Endothelial cell (in vitro differentiated cells): ENCODE results near the gene PIWIL4. TPM values are rescaled to one million over a fixed set of nuclear protein-coding genes. Genes with fewer than 3 reads are reported as not detected.
A peak's percentile ranks its signal among the peaks of the same experiment; 100 is the strongest.
"Not testable (repeated sequence)": the region's sequence is repeated elsewhere in the genome, so short reads cannot be mapped to it uniquely, and the experiment has no call there.

Source experiments
- DNase-seq: peaks from one replicate; pipeline ENCODE4 v3.0.0; 2021; ENCODE audit warnings: low spot score
- H3K27ac Mint-ChIP-seq: one replicate; pipeline ENCODE4 v1.8.0; 2021; ENCODE audit warnings: mixed read lengths, inconsistent platforms; ENCODE audit not compliant: unreplicated experiment
- H3K27me3 Mint-ChIP-seq: one replicate; pipeline ENCODE4 v1.8.0; 2021; ENCODE audit warnings: mild to moderate bottlenecking, moderate library complexity, mixed read lengths, inconsistent platforms; ENCODE audit not compliant: unreplicated experiment
- H3K36me3 Mint-ChIP-seq: one replicate; pipeline ENCODE4 v1.8.0; 2021; ENCODE audit warnings: mild to moderate bottlenecking, low read depth, mixed read lengths, inconsistent platforms; ENCODE audit not compliant: unreplicated experiment
- H3K4me1 Mint-ChIP-seq: one replicate; pipeline ENCODE4 v1.8.0; 2021; ENCODE audit warnings: mild to moderate bottlenecking, mixed read lengths, inconsistent platforms; ENCODE audit not compliant: unreplicated experiment
- H3K4me3 Mint-ChIP-seq: one replicate; pipeline ENCODE4 v1.8.0; 2021; ENCODE audit warnings: mild to moderate bottlenecking, mixed read lengths, inconsistent platforms; ENCODE audit not compliant: unreplicated experiment
- H3K9me3 Mint-ChIP-seq: one replicate; pipeline ENCODE4 v1.8.0; 2021; ENCODE audit warnings: mixed read lengths, inconsistent platforms; ENCODE audit not compliant: unreplicated experiment
- total RNA-seq: library from RNA; stranded (reverse); fragmentation: NEBNext Ultra II Directional; extraction: Animal tissue kit (Norgen Biotek cat#: 25700); gene quantifications from one replicate; pipeline ENCODE4 v1.2.1, GENCODE V29; 2021; ENCODE audit not compliant: unreplicated experiment
- TF ChIP-seq, protein P1 (sequence below): fragments of 200-600 bp; sonication (generic); IDR thresholded peaks from one replicate; pipeline ENCODE4 v1.5.0; 2021; ENCODE audit warnings: antibody characterized with exemption; ENCODE audit not compliant: unreplicated experiment

Gene PIWIL4
- total RNA-seq, 1 donor from 2014 or later = 0.54 TPM

DNA sequence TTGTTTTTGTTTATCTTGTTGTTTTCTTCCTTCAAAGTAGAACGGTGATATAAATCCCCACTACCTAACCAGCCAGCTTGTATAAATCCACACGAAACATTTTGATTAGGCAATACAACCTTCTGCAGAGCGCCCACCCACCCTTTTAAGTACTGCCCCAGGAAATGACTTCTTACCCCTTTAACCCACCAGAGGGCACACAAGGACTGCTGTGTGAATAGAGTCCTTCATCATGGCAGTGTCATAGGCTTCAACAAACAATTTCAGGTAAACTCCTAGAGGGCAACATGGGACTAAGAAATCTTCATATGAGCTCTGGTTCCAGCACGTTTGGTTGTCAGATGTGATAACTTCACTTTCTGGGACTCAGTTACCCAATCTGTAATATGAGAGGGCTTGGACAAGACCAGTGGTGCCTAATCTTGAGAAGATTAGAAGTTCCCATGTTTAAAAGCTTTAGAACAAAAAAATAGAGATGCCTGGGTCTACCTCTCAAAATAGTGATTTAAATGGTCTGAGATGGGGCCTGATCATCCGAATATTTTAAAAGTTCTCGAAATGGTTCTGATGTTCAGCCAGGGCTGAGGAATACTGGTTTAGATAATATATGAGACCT is 56.1 kb downstream of the PIWIL4 start:
- Mint-ChIP-seq H3K27me3 (peaks cover 2% of the 10 kb centered on the region), H3K36me3 (peaks cover 23% of the 10 kb centered on the region), H3K4me3 (no peak overlapping the region), H3K27ac (peak overlapping the region; percentile 49), H3K9me3 (peaks cover 6% of the 10 kb centered on the region), H3K4me1 (peaks cover 2% of the 10 kb centered on the region)
- peak; percentile 78 for DNase-seq
- TF ChIP-seq, protein P1, sequence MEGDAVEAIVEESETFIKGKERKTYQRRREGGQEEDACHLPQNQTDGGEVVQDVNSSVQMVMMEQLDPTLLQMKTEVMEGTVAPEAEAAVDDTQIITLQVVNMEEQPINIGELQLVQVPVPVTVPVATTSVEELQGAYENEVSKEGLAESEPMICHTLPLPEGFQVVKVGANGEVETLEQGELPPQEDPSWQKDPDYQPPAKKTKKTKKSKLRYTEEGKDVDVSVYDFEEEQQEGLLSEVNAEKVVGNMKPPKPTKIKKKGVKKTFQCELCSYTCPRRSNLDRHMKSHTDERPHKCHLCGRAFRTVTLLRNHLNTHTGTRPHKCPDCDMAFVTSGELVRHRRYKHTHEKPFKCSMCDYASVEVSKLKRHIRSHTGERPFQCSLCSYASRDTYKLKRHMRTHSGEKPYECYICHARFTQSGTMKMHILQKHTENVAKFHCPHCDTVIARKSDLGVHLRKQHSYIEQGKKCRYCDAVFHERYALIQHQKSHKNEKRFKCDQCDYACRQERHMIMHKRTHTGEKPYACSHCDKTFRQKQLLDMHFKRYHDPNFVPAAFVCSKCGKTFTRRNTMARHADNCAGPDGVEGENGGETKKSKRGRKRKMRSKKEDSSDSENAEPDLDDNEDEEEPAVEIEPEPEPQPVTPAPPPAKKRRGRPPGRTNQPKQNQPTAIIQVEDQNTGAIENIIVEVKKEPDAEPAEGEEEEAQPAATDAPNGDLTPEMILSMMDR = peak; percentile 76

DNA sequence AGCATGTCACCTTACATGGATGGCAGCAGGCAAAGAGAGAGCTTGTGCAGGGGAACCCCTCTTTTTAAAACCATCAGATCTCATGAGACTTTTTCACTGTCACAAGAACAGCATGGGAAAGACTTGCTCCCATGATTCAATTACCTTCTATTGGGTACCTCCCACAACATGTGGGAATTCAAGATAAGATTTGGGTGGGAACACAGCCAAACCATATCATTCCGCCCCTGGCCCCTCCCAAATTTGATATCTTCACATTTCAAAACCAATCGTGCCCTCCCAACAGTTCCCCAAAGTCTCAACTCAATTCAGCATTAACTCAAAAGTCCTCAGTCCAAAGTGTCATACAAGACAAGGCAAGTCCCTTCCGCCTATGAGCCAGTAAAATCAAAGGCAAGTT is 58.3 kb downstream of the PIWIL4 start:
- peaks cover 23% of the 10 kb centered on the region for H3K36me3 Mint-ChIP-seq

DNA sequence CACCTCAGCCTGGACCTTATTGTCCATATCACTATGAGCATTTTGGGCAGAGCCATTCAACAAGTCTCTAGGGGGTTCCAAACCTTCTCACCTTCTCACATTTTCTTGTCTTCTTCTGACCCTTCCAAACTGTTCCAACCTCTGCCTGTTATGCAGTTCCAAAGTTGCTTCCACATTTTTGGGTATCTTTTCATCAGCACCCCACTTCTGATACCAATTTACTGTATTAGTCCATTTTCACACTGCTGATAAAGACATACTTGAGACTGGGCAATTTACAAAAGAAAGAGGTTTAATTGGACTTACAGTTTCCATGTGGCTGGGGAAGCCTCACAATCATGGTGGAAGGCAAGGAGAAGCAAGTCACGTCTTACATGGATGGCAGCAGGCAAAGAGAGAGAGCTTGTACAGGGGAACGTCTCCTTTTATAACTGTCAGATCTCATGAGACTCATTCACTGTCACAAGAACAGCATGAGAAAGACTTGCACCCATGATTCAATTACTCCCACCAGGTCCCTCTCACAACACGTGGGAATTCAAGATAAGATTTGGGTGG is 59.9 kb downstream of the PIWIL4 start:
- H3K9me3 Mint-ChIP-seq, H3K27ac Mint-ChIP-seq, DNase-seq, H3K27me3 Mint-ChIP-seq, H3K4me1 Mint-ChIP-seq: not testable (repeated sequence)
- peaks cover 23% of the 10 kb centered on the region for H3K36me3 Mint-ChIP-seq
- peak overlapping the region; percentile 32 for H3K4me3 Mint-ChIP-seq

More for the DNA sequence above, 58.3 kb downstream of the PIWIL4 start:
- H3K27ac Mint-ChIP-seq, H3K27me3 Mint-ChIP-seq, H3K9me3 Mint-ChIP-seq, H3K4me3 Mint-ChIP-seq, H3K4me1 Mint-ChIP-seq, DNase-seq: not testable (repeated sequence)

DNA sequence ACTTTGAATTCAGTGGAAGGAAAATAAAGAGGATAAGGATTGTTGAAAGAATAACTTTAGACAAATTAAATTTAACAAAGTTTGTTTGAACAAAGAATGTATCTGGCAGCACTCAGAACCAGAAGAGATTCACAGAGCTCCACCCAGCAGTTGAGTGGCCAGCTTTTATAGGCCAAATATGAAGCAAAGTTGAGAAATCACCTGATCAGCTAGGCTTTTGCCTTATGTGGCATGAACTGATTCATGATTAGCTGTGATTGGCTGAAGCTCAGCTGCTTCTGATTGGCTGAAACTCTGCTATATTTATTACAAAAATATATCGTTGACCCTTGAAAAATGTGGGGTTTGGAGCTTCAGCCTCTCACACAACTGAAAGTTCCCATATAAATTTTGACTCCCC is 62.6 kb downstream of the PIWIL4 start:
- Mint-ChIP-seq H3K9me3 (peaks cover 6% of the 10 kb centered on the region), H3K27me3 (no peaks in the 10 kb centered on the region), H3K36me3 (peaks cover 23% of the 10 kb centered on the region), H3K27ac (no peak overlapping the region), H3K4me1 (peaks cover 4% of the 10 kb centered on the region), H3K4me3 (no peak overlapping the region)
- no peak for DNase-seq
- TF ChIP-seq, protein P1 = no peak

DNA sequence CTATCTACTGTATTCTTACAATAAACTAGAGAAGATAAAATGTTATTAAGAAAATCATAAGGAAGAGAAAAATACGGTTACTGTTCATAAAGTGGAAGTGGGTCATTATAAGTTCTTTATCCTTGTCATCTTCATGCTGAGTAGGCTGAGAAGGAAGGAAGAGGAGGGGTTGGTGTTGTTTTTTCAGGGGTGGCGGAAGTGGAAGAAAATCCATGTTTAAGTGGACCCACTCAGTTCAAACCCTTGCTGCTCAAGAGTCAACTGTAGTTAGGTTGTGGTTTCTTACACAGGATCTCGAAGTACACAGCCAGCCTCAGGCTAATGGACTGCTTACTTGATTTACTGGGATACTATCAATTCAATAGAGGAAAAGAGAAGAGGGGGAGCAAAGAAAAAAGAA is 63.1 kb downstream of the PIWIL4 start:
- Mint-ChIP-seq H3K36me3 (peaks cover 21% of the 10 kb centered on the region), H3K4me1 (peaks cover 4% of the 10 kb centered on the region), H3K27me3 (no peaks in the 10 kb centered on the region), H3K9me3 (peaks cover 6% of the 10 kb centered on the region), H3K4me3 (no peak overlapping the region), H3K27ac (no peak overlapping the region)
- TF ChIP-seq, protein P1 = no peak
- DNase-seq = no peak

DNA sequence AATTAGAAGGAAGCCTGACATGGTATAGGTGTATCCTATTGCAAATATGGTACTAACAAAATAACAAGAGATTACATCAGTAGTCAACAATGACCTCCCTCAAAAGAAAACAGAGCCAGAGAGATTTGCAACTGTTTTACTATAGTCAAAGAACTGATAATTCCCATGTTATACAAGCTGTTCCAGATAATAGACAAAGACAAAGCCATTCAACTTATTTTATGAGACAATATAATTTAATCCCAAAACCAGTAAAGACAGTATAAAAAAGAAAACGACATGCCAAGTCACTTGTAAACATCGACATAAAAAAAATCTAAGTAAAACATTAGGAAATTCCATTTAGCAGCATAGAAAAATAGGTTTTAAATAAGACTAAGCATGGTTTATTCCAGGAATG is 65.2 kb downstream of the PIWIL4 start:
- H3K9me3 Mint-ChIP-seq = no peaks in the 10 kb centered on the region
- no peak for DNase-seq
- no peak overlapping the region for H3K27ac Mint-ChIP-seq
- H3K4me1 Mint-ChIP-seq = peaks cover 5% of the 10 kb centered on the region
- H3K4me3 Mint-ChIP-seq = no peak overlapping the region
- TF ChIP-seq, protein P1 = no peak
- H3K27me3 Mint-ChIP-seq = no peaks in the 10 kb centered on the region
- H3K36me3 Mint-ChIP-seq = peaks cover 4% of the 10 kb centered on the region
